Testis (tissue), 2 donors: ENCODE results near the gene SPOP.

Experiments
- CTCF ChIP-seq, 3 experiments: fragments of 450-650 bp in 2 of 3; fragments of 200-600 bp in 1 of 3; sonication (generic) in 1 of 3; IDR thresholded peaks; one replicate each; pipeline ENCODE4 v1.5.1; 2016 to 2019; ENCODE audit warnings: antibody characterized with exemption in 3 of 3, mild to moderate bottlenecking in 2 of 3, moderate library complexity in 1 of 3
- POLR2A ChIP-seq: fragments of 450-650 bp; IDR thresholded peaks from one replicate; pipeline ENCODE4 v1.6.1; 2017; ENCODE audit warnings: antibody characterized with exemption, mild to moderate bottlenecking, moderate library complexity

GRCh38 chr17:49582055-49582722 lies 95.7 kb downstream of the SPOP start:
- TF ChIP-seq POLR2A, result no peak
- TF ChIP-seq CTCF (IDR thresholded peaks at IDR 0.05), result no peak
